Glutamatergic neuron (in vitro differentiated cells): ENCODE data around the gene COX5B. TPM values are rescaled to one million over a fixed set of nuclear protein-coding genes. Genes with fewer than 3 reads are reported as not detected.

ENCODE experiments used
- DNase-seq: peaks from one replicate; pipeline ENCODE4 v3.0.0; 2022
- H3K27ac Mint-ChIP-seq: one replicate; pipeline ENCODE4 v1.8.0; 2020; ENCODE audit warnings: mild to moderate bottlenecking, mixed read lengths, inconsistent platforms; ENCODE audit not compliant: unreplicated experiment
- H3K27me3 Mint-ChIP-seq: one replicate; pipeline ENCODE4 v1.8.0; 2020; ENCODE audit warnings: mild to moderate bottlenecking, moderate library complexity, mixed read lengths, inconsistent platforms; ENCODE audit not compliant: unreplicated experiment
- H3K36me3 Mint-ChIP-seq: one replicate; pipeline ENCODE4 v1.8.0; 2020; ENCODE audit warnings: mild to moderate bottlenecking, mixed read lengths, inconsistent platforms; ENCODE audit not compliant: unreplicated experiment
- H3K4me1 Mint-ChIP-seq: one replicate; pipeline ENCODE4 v1.8.0; 2020; ENCODE audit warnings: mild to moderate bottlenecking, low read depth, mixed read lengths, inconsistent platforms; ENCODE audit not compliant: unreplicated experiment
- H3K4me3 Mint-ChIP-seq: one replicate; pipeline ENCODE4 v1.8.0; 2020; ENCODE audit warnings: mild to moderate bottlenecking, mixed read lengths, inconsistent platforms; ENCODE audit not compliant: unreplicated experiment
- H3K9me3 Mint-ChIP-seq: one replicate; pipeline ENCODE4 v1.8.0; 2020; ENCODE audit warnings: mild to moderate bottlenecking, moderate library complexity, mixed read lengths, inconsistent platforms; ENCODE audit not compliant: unreplicated experiment
- CTCF ChIP-seq: fragments of 200-600 bp; sonication (generic); IDR thresholded peaks from one replicate; pipeline ENCODE4 v1.5.0; 2021; ENCODE audit not compliant: partially characterized antibody, unreplicated experiment
- total RNA-seq: library from RNA; stranded (reverse); fragmentation: NEBNext Ultra II Directional; extraction: Animal tissue kit (Norgen Biotek cat#: 25700); gene quantifications from one replicate; pipeline ENCODE4 v1.2.1, GENCODE V29; 2021; ENCODE audit not compliant: unreplicated experiment

COX5B gene
- total RNA-seq, 1 donor from 2014 or later: 207 TPM

GRCh38 chr2:97695744-97696143, 49.9 kb downstream of the COX5B start:
- H3K27me3 Mint-ChIP-seq: no peaks in the 10 kb centered on the region
- no peak overlapping the region for H3K4me3 Mint-ChIP-seq
- H3K9me3 Mint-ChIP-seq: peaks cover 3% of the 10 kb centered on the region
- no peak for TF ChIP-seq CTCF
- no peak for DNase-seq
- H3K4me1 Mint-ChIP-seq: peaks cover 16% of the 10 kb centered on the region
- no peaks in the 10 kb centered on the region for H3K36me3 Mint-ChIP-seq
- H3K27ac Mint-ChIP-seq: no peak overlapping the region

GRCh38 chr2:97697252-97698235, 51.7 kb downstream of the COX5B start:
- Mint-ChIP-seq H3K4me3 (peak overlapping the region; percentile 16), H3K4me1 (peaks cover 20% of the 10 kb centered on the region), H3K36me3 (no peaks in the 10 kb centered on the region), H3K27ac (no peak overlapping the region), H3K27me3 (no peaks in the 10 kb centered on the region), H3K9me3 (peaks cover 3% of the 10 kb centered on the region)
- peak; percentile 94 for DNase-seq
- peak; percentile 97 for TF ChIP-seq CTCF

Other genes starting within 250 kb of the COX5B start
- gene ANKRD36B, start 56.2 kb upstream of the COX5B start, total RNA-seq: 54.7 TPM
- 104 TPM for gene ACTR1B, start 18.0 kb downstream of the COX5B start, total RNA-seq
- 19.6 TPM for gene C2orf92, start 23.7 kb downstream of the COX5B start, total RNA-seq
- 1.3 TPM for gene ZAP70, start 67.5 kb downstream of the COX5B start, total RNA-seq